HepG2 (cell line): Measurements from ENCODE around the gene PCBP4. TPM values are rescaled to one million over a fixed set of nuclear protein-coding genes. Genes with fewer than 3 reads are reported as not detected.
A peak's percentile ranks its signal among the peaks of the same experiment; 100 is the strongest.

ENCODE experiments used
- ARNTL ChIP-seq: sonication (generic); formaldehyde crosslinking; IDR thresholded peaks from 2 replicates; pipeline ENCODE4 v1.4.0; 2020; ENCODE audit warnings: mild to moderate bottlenecking, missing genetic modification reagents
- BCLAF1 ChIP-seq: fragments of 450-650 bp; IDR thresholded peaks from 2 replicates; pipeline ENCODE4 v1.6.1; 2017; ENCODE audit warnings: mild to moderate bottlenecking
- CHCHD3 ChIP-seq: sonication (generic); formaldehyde crosslinking; IDR thresholded peaks from 2 replicates; pipeline ENCODE4 v1.8.0; 2022; ENCODE audit warnings: mild to moderate bottlenecking, missing genetic modification reagents, moderate library complexity
- HHEX ChIP-seq: IDR thresholded peaks from 2 replicates; pipeline ENCODE4 v1.6.1; 2016; ENCODE audit warnings: control low read depth
- MAFF ChIP-seq: IDR thresholded peaks from 2 replicates; pipeline ENCODE4 v1.6.1; 2011; ENCODE audit warnings: low read depth, low read length, improper control_type of control experiment
- MTA3 ChIP-seq: sonication (generic); formaldehyde crosslinking; IDR thresholded peaks from 2 replicates; pipeline ENCODE4 v1.4.0; 2020; ENCODE audit warnings: missing genetic modification reagents
- MXD4 ChIP-seq: IDR thresholded peaks from 2 replicates; pipeline ENCODE4 v1.6.1; 2016; ENCODE audit warnings: mild to moderate bottlenecking, missing biosample characterization, missing genetic modification reagents
- PTBP1 ChIP-seq: fragments of 200-400 bp; formaldehyde crosslinking; IDR thresholded peaks from 2 replicates; pipeline ENCODE4 v1.6.1; 2018; ENCODE audit warnings: low read length, low read depth; ENCODE audit not compliant: poor library complexity, severe bottlenecking
- SALL2 ChIP-seq: sonication (generic); formaldehyde crosslinking; IDR thresholded peaks from 2 replicates; pipeline ENCODE4 v1.8.1; 2023; ENCODE audit warnings: mild to moderate bottlenecking, missing genetic modification reagents, inconsistent platforms
- SMAD9 ChIP-seq: sonication (generic); formaldehyde crosslinking; IDR thresholded peaks from 2 replicates; pipeline ENCODE4 v1.5.1; 2020; ENCODE audit warnings: mild to moderate bottlenecking, missing genetic modification reagents
- SOX6 ChIP-seq, 2 experiments: fragments of 450-650 bp in 1 of 2; sonication (generic) in 1 of 2; formaldehyde crosslinking in 1 of 2; IDR thresholded peaks; 2 replicates each; pipeline versions ENCODE4 v1.4.0 to v1.6.1; 2017 to 2020; ENCODE audit warnings: antibody characterized with exemption in 1 of 2, mild to moderate bottlenecking in 1 of 2, missing genetic modification reagents in 1 of 2
- ZFP91 ChIP-seq: sonication (generic); formaldehyde crosslinking; IDR thresholded peaks from 2 replicates; pipeline ENCODE4 v1.9.0; 2022; ENCODE audit warnings: missing genetic modification reagents, mild to moderate bottlenecking, borderline replicate concordance
- ZMAT5 ChIP-seq: sonication (generic); formaldehyde crosslinking; IDR thresholded peaks from 2 replicates; pipeline ENCODE4 v1.5.0; 2020; ENCODE audit warnings: mild to moderate bottlenecking, low read depth, missing genetic modification reagents, borderline replicate concordance
- ZNF292 ChIP-seq: sonication (generic); formaldehyde crosslinking; IDR thresholded peaks from 2 replicates; pipeline ENCODE4 v1.8.1; 2022; ENCODE audit warnings: mild to moderate bottlenecking, low read depth, missing genetic modification reagents, borderline replicate concordance
- ZNF512B ChIP-seq: sonication (generic); formaldehyde crosslinking; IDR thresholded peaks from 2 replicates; pipeline ENCODE4 v1.5.1; 2020; ENCODE audit warnings: missing genetic modification reagents, mild to moderate bottlenecking, borderline replicate concordance
- ZNF556 ChIP-seq: sonication (generic); formaldehyde crosslinking; IDR thresholded peaks from 2 replicates; pipeline ENCODE4 v1.4.0; 2020; ENCODE audit warnings: mild to moderate bottlenecking, missing genetic modification reagents, borderline replicate concordance
- ZNF563 ChIP-seq: sonication (generic); formaldehyde crosslinking; IDR thresholded peaks from 2 replicates; pipeline ENCODE4 v1.8.0; 2022; ENCODE audit warnings: mild to moderate bottlenecking, moderate library complexity, missing genetic modification reagents
- ZNF576 ChIP-seq: sonication (generic); formaldehyde crosslinking; IDR thresholded peaks from 2 replicates; pipeline ENCODE4 v1.4.0; 2020; ENCODE audit warnings: mild to moderate bottlenecking, missing genetic modification reagents
- ZNF605 ChIP-seq: sonication (generic); formaldehyde crosslinking; IDR thresholded peaks from 2 replicates; pipeline ENCODE4 v1.8.0; 2022; ENCODE audit warnings: mild to moderate bottlenecking, missing genetic modification reagents
- ZNF777 ChIP-seq: sonication (generic); formaldehyde crosslinking; IDR thresholded peaks from 2 replicates; pipeline ENCODE4 v1.4.0; 2020; ENCODE audit warnings: missing genetic modification reagents
- polyA plus RNA-seq, 8 experiments: library from polyadenylated mRNA; depleted of rRNA in 3 of 8; stranded (reverse) in 7 of 8; unstranded in 1 of 8; fragments of >200 nt; fragmentation: Illumina TruSeq in 4 of 8; extraction: Trizol in 4 of 8; gene quantifications; 2 replicates each; pipeline versions ENCODE4 v1.2.1 to v1.2.3, GENCODE V29; 2011 to 2016; ENCODE audit warnings: low read depth in 4 of 8, missing spikeins in 1 of 8, mixed read lengths in 1 of 8; ENCODE audit not compliant: insufficient read depth in 1 of 8
- total RNA-seq, 5 experiments: library from RNA; depleted of rRNA; stranded (reverse); fragments of >200 nt; fragmentation: Illumina TruSeq; extraction: Trizol; gene quantifications; 2 replicates each; pipeline ENCODE4 v1.2.3, GENCODE V29; 2016; ENCODE audit warnings: low read depth in 1 of 5

PCBP4 gene
- total and polyA plus RNA-seq, 2 of the 13 experiments (the other 11 are each of a cell fraction or from before 2014, with no cell fraction given): 36.8 to 51.3 TPM

- no peak for TF ChIP-seq BCLAF1
- no peak for TF ChIP-seq ZNF576 (CRISPR knock-in tag)
- no peak for TF ChIP-seq ARNTL (CRISPR knock-in tag)
- no peak for TF ChIP-seq MAFF
- no peak for TF ChIP-seq ZFP91 (CRISPR knock-in tag)
- no peak for TF ChIP-seq CHCHD3 (CRISPR knock-in tag)
- no peak for TF ChIP-seq SOX6 (IDR thresholded peaks at IDR 0.05)
- TF ChIP-seq SOX6 (CRISPR knock-in tag; IDR thresholded peaks at IDR 0.05): no peak
- no peak; the same call in 1 of the 2 replicates for TF ChIP-seq ZNF563
- TF ChIP-seq PTBP1: no peak
- TF ChIP-seq ZNF556 (CRISPR knock-in tag): no peak
- TF ChIP-seq MTA3: no peak
- no peak for TF ChIP-seq MXD4 (CRISPR knock-in tag)
- no peak for TF ChIP-seq ZNF605 (CRISPR knock-in tag)
- TF ChIP-seq HHEX (CRISPR knock-in tag): no peak
- TF ChIP-seq ZNF512B: no peak
- peak; percentile 31; the same call in 1 of the 2 replicates for TF ChIP-seq SALL2 (CRISPR knock-in tag)
- TF ChIP-seq ZNF777 (CRISPR knock-in tag): no peak
- no peak for TF ChIP-seq ZMAT5 (CRISPR knock-in tag)
- TF ChIP-seq ZNF292: no peak
- TF ChIP-seq SMAD9: no peak
Observed at GRCh38 chr3:51967384-51968169, at the start of gene PCBP4 (continued).
